Right renal cortex interstitium (tissue), 3 donors: ENCODE measurements around the gene ZNF274. TPM values are rescaled to one million over a fixed set of nuclear protein-coding genes. Genes with fewer than 3 reads are reported as not detected.
A peak's percentile ranks its signal among the peaks of the same experiment; 100 is the strongest.
"Not testable (repeated sequence)": the region's sequence is repeated elsewhere in the genome, so short reads cannot be mapped to it uniquely, and the experiment has no call there.

ENCODE experiments used
- DNase-seq, 3 donors: peaks; one replicate each; pipeline ENCODE4 v3.0.0-alpha.2; 2013; ENCODE audit warnings: low read depth in 3 of 3, low spot score in 2 of 3
- polyA plus RNA-seq, 3 donors: library from polyadenylated mRNA; unstranded; fragments of 120-200 nt; gene quantifications; one replicate each; pipeline ENCODE4 v1.2.1, GENCODE V29; 2013; ENCODE audit not compliant: insufficient read length in 3 of 3

Gene ZNF274
- polyA plus RNA-seq, 3 donors, result 17.6 to 19.5 (median 18.4) TPM

GRCh38 chr19:58209577-58209976, 26.7 kb downstream of the ZNF274 start:
- DNase-seq, result no peak

DNA sequence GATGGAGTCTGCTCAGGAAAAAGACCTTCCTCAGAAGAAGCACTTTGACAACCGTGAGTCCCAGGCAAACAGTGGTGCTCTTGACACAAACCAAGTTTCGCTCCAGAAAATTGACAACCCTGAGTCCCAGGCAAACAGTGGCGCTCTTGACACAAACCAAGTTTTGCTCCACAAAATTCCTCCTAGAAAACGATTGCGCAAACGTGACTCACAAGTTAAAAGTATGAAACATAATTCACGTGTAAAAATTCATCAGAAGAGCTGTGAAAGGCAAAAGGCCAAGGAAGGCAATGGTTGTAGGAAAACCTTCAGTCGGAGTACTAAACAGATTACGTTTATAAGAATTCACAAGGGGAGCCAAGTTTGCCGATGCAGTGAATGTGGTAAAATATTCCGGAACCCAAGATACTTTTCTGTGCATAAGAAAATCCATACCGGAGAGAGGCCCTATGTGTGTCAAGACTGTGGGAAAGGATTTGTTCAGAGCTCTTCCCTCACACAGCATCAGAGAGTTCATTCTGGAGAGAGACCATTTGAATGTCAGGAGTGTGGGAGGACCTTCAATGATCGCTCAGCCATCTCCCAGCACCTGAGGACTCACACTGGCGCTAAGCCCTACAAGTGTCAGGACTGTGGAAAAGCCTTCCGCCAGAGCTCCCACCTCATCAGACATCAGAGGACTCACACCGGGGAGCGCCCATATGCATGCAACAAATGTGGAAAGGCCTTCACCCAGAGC, 29.6 kb downstream of the ZNF274 start:
- no peak for DNase-seq

- no peak for DNase-seq
Measured at GRCh38 chr19:58213075-58213369, 30.2 kb downstream of the ZNF274 start.

DNA sequence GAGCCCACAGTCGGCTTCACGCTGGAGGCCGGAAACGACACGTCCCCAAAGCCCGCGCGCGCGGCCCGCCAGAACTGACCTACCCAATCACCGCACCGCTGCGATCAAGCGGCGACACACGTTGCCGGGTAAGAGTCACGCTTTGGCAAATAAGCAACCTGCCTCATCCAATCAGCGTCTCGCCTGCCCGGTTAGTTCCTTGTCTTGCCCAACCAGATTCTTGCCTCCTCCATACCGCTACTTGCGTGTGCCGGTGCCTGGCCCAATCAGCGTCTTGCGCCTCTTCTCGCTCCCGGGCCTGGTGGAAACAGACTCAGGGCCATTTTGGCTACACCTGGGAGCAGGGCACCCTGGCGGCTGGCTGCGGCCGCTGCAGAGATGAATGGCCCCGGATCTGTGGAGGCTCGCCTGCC, 34.2 kb downstream of the ZNF274 start:
- DNase-seq, result no peak

GRCh38 chr19:58217607-58218391, 34.9 kb downstream of the ZNF274 start:
- no peak for DNase-seq

DNA sequence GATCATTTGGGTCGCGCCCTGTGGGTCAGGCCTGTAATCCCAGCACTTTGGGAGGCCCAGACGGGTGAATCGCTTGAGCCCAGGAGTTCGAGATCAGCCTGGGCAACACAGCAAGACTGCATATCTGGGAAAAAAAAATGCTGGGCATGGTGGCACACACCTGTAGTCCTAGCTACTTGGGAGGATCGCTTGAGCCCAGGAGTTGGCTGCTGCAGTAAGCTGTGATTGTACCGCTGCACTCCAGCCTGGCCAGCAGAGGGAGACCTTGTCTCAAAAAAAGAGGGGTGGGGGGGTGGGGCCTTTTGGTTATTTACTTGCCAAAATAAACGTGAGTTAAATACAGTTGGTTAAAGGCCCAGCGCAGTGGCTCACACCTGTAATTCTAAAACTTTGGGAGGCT, 36.0 kb downstream of the ZNF274 start:
- no peak for DNase-seq

- no peak for DNase-seq
Measured at GRCh38 chr19:58227964-58228584, 45.2 kb downstream of the ZNF274 start.

DNA sequence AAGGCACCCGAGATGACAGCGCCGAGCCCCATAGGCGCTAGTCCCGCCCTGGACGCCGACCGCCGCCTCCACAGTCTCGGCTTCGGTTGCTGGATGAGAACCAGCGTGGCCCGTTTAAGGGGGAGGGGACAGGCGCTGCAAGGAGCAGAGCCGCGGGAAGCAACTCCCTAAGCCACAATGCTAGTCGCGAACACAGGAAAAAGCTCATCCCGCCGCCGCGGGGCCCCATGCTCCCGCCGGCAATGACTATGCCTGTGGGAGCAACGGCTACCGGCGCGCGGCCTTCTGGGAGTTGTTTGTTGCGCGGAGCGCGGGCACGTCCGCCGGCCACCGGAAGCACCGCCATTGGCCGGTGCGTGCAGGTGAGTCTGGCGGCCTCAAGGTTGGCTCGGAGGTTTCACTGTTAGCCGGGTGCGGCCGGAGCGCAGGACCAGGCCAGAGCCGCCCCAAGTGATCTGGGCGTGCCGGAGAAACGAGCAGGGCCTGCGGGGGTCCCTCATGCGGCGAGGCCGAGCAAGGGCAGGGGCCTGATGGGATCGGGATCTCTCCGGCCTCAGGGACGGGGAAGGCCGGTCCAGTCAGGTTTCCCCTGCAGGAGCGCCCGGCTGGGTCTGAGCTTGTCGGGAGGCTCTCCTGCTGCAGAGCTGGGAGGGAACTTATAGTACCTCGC, 45.9 kb downstream of the ZNF274 start, which contains the start of gene ZNF544:
ZNF544 (plus strand) TSS at position 330 of the 670 bp plus-strand sequence. CDS start 15,110 bp downstream, outside the sequence.
- peak; percentile 53 to 60 (median 59) for DNase-seq

GRCh38 chr19:58229255-58229639, 46.4 kb downstream of the ZNF274 start:
- no peak for DNase-seq

GRCh38 chr19:58237324-58237723, 54.5 kb downstream of the ZNF274 start:
- no peak for DNase-seq

GRCh38 chr19:58243351-58243750, 60.5 kb downstream of the ZNF274 start:
- DNase-seq, result no peak

DNA sequence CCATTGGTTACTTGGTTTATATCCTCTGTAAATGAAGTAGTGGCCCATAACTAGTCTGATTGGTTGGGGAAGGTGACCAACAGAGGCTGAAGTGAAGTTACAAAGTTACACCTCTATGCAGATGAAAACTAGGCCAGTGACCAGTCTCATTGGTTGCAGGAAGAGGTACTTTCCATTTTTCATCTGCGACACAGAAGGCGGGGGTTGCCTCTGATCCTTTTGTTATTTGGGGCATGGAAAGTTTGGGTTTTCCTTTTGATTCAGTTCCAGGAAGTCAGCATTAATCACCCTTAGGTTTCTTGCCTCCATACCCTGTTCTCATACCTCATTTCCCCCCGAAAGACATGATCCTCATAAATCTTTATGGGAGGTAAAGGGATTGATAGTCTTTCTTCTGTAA, 66.0 kb downstream of the ZNF274 start:
- no peak for DNase-seq

DNA sequence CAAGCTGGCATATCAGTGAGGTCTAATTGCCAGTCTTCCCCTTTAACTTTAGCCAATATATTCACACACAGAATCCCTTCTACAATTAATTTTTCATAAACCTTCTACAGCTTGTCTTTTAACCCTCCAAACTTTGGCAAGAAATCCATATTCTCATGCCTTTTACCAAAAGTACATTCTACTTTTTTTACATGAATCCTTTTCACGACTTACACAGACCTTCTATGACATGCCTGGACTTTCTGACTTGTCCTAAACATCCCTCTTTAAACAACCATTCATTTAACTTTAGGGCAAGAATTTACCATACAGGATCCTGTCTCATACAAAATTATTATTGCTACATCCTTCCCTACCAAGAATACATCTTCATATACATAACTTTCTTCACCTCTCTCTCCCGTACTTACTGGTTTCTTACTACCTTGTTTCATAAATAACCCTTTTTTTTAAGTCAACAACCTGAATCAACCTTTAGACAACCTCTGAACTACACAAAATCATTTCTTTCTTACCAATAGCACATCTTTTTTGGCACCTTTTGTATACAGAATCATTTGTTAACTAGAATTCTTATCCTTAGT, 69.3 kb downstream of the ZNF274 start:
- DNase-seq, result no peak

DNA sequence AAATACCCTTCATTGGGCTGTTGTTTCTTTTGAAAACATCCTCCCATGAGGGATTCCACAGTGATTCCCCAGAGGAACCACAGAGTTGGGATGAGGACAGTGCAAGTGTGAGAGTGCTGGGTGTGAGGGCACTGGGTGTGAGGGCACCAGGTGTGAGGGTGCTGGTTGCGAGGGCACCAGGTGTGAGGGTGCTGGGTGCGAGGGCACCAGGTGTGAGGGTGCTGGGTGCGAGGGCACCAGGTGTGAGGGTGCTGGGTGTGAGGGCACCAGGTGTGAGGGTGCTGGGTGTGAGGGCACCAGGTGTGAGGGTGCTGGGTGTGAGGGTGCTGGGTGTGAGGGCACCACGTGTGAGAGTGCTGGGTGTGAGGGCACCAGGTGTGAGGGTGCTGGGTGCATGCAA, 75.4 kb downstream of the ZNF274 start:
- not testable (repeated sequence) for DNase-seq

GRCh38 chr19:58261600-58261967, 78.7 kb downstream of the ZNF274 start:
- DNase-seq, result no peak

GRCh38 chr19:58261968-58262921, 79.4 kb downstream of the ZNF274 start:
- no peak for DNase-seq

DNA sequence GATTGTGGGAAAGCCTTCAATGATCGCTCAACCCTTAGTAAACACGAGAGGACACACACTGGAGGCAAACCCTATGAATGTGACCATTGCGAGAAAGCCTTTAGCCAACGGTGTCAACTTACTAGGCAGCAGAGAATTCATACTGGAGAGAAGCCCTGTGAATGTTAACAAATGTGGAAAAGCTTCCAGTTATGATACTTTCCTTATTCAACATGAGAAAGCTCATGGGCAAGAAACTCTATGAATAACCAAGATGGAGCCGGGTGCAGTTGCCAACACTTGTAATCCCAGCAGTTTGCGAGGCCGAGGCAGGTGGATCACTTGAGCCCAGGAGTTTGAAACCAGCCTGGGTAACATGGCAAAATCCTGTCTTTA, 80.0 kb downstream of the ZNF274 start:
- DNase-seq, result no peak
